GDM1 (cell line): Measurements from ENCODE around the gene CBX1.
A peak's percentile ranks its signal among the peaks of the same experiment; 100 is the strongest.
"Not testable (repeated sequence)": the region's sequence is repeated elsewhere in the genome, so short reads cannot be mapped to it uniquely, and the experiment has no call there.

Source experiments
- DNase-seq: peaks from one replicate; lab custom pipeline; 2025; lab: John Stamatoyannopoulos, UW

CBX1 gene

DNA sequence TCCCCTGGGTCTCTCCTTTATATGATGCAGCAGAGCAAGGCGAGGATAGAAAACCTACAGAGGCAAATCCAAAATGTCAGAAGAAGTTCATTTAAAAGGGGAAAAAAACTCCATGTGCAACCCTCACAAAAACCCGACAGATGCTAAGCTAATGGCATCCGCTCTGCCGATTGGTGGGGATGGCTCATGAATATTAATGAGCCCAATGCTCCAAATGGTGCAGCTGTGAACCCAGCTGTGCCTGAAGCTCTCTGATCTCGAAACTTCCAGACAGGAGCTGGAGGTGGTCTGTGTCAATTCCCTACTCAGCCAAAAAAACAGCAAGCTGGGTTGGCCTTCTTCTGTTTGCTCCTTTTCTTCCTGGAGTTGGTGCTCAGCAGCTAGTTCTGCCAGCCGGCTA lies 21.8 kb upstream of the CBX1 start:
- DNase-seq: no peak

DNA sequence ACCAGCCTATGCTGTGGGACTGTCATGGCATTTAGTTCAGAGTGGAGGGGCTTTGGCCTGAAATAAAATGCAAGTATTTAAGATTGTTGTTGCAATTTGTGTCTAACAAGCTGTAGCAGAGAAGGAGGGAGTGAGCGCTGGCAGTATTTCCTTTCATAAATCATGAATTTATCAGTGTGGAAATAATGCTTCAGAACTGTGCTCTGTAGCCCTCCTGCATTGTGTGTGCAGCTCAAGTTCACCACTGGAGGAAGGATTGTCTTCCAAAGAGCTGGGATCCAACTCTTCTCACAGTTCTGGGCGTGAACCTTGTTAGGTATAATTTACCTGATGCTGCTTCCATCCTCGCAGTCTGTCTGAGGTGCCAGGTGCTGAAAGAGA lies 21.4 kb upstream of the CBX1 start:
- no peak for DNase-seq

DNA sequence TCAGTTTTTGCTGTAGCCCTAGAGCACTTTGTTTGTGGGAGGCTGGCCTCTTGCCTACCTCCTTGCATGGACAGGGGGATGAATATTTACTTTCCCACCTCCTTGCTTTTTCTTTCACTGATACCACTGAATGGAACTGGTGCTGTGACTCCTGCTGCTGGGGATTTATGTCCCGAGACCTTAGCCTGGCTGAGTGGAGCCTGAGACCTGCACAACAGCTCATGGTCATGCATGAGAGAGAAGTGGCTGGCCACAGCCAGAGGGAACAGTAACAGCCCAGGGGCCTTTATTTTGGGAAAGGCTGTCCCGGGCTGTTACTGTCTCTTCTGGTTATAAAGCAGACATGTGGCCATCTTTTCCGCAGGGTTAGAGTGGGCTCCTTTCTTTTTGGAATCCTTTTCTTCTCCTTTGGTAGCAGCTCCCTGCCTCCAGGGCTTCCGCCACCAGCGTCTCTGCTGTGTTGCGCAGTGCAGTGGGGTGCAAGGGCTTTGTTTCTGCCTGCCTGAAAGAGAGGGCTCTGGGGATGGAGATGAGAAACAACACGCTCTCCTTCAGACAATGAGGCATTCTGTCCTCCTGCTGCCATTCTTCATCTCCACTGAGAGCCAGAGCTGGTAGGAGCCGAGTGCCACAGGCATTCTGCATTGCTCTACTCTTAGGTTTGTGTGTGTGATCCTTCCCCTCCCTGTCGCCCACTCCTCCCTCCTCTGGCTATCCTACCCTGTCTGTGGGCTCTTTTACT lies 20.8 kb upstream of the CBX1 start:
- DNase-seq: no peak

- DNase-seq: no peak
Measured at GRCh38 chr17:48113201-48113676, 12.0 kb upstream of the CBX1 start.

- no peak for DNase-seq
Measured at GRCh38 chr17:48111937-48112241, 10.6 kb upstream of the CBX1 start.

DNA sequence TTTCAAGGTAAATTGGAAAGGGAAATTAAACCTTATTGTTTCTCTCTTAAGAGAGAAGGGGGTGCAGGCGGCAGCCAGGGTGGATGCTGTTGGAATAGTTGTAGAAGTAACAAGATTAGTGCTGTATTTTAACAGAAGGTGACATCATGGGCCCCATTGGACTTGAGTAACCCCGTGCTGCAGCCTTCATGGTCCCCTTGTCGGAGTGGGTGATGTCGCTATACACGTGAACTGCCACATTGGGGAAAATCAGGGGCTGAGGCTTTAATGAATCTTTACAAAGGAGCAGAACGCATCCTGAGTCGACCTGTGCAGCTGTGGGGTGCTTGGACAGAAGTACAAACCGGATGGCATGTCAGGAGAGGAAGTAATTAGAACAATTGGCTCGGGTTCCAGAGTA lies 9.5 kb upstream of the CBX1 start:
- DNase-seq: no peak

DNA sequence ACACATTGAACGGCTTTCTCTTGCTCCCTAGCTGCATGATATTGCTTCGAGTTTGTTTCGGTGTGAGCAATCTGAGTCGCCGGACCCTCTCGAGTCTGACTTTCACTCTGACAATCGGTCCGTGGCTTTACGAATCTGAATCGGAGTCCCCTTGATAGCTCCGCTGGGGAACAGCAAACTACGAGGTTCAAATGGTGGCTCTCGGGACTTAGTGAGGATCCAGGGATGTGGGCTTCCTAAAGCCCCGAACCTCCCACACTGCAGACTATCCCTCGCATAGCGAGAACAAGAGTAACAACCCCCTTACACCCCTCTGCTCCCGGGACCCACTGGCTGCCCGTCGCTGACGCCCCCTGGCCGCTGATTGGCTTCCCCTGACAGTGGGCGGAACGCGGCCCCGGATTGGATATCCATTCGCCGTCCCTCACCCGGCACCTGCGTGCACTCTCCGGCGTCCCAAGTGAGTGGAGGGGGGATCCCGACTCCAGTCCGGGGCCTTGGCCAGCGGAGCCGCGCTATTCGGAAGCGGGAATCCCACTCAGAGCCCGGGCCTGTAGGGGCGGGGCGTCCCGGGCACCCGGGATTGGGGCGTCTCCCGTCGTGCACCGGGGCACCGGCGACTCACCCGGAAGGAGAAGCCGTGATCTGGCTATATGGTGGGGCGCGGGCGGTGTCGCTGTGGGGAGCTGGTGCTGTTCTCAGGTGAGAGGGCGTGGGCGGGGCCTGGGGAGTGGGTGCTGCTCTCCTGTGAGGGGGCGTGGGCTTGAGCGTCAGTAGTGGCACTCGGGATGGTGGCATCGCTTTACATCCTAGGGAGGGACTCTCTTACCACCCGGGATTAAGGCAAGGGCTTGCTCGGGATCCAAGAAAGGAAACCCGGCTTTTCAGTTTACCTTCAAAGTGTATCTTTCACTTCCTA lies 6.1 kb upstream of the CBX1 start, which contains the start of gene SNX11:
TSS of gene SNX11 (plus strand) at position 630 of the 919 bp plus-strand sequence. CDS start 4,278 bp downstream, outside the sequence.
- DNase-seq: peak; percentile 65

DNA sequence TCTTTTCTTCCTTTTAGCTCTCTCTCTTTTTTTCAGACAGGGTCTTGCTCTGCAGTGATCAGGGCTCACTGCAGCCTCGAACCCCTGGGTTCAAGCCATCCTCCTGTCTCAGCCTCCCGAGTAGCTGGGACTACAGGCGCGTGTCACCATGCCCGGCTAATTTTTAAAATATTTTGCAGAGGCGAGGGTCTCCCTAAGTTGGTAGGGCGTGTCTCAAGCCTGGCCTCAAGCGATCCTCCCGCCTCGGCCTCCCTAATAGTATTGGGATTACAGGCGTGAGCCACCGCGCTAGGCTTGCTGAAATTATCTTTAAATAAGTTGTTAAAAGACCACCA lies 5.5 kb upstream of the CBX1 start:
- DNase-seq: no peak

DNA sequence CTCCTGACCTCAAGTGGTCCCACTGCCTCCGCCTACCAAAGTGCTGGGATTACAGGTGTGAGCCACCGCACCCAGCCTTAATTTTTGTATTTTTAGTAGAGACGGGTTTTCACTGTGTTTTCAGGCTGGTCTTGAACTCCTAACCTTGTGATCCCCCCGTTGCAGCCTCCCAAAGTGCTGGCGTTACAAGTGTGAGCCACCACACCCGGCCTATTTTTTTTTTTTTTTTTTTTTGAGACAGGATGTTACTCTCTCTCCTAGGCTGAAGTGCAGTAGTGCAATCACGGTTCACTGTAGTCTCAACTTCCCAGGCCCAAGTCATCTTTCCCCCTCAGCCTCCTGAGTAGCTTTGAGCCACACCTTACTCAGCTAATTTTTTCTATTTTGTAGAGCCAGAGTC lies 3.2 kb upstream of the CBX1 start:
- no peak for DNase-seq

DNA sequence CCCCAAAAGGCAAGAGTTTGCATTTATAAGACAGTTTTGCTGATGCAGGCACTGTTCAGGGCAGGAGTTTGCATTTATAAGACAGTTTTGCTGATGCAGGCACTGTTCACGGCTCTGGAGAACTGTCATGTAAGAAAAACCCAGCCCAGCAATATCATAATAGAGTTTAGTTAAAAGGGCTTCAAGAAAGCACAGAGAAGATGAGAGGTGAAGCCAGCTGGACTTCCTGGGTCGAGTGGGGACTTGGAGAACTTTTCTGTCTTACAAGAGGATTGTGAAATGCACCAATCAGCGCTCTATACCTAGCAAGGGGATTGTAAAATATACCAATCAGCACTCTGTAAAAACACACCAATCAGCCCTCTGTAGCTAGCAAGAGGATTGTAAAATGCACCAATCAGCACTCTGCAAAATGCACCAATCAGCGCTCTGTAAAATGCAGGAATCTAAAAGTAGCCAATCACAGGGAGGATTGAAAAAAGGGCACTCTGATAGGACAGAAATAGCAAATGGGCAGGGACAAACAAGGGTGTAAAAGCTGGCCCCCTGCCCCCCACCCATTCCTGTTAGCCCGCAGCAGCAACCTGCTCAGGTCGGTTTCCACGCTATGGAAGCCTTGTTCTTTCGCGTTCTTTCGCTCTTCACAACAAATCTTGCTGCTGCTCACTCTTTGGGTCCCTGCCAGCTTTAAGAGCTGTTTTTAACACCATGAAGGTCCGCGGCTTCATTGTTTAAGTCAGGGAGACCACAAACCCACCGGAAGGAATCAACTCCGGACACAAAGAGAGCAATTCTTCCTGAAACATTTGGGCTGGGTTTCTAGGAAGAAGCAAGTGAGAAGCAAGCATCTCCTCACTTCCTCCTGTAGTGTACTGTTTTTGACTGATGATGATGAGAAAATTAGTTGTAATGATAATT lies 1.8 kb upstream of the CBX1 start:
- peak; percentile 87 for DNase-seq

DNA sequence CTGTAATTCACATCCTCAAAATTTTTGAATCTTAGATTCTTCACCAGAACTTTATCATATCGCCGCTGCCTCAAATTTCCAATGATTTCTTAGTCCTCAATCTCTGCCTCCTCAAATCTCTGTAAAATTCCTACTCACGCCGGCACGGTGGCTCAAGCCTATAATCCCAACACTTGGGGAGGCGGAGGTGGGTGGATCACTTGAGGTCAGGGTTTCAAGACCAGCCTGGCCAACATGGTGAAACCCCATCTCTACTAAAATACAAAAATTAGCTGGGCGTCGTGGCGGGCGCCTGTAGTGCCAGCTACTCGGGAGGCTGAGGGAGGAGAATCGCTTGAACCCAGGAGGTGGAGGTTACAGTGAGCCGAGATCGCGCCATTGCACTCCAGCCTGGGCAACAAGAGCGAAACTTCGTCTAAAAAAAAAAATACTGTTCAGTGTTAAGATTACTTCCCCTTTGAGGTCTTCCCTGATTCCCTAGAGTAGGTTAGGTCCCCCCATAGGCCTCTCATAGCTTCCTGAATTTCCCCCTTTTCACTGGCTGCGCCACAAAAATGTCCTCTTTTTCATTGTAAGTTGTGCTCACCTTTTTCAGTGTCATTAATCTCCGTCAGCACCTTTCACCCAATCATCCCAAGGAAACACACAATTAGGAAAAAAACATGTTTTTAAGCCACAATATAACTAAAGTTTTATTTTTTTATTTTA lies 919 bp upstream of the CBX1 start:
- no peak for DNase-seq

GRCh38 chr17:48100591-48101011 lies 677 bp downstream of the CBX1 start:
- DNase-seq: no peak

- DNase-seq: no peak
Measured at GRCh38 chr17:48100160-48100559, 1.1 kb downstream of the CBX1 start.

DNA sequence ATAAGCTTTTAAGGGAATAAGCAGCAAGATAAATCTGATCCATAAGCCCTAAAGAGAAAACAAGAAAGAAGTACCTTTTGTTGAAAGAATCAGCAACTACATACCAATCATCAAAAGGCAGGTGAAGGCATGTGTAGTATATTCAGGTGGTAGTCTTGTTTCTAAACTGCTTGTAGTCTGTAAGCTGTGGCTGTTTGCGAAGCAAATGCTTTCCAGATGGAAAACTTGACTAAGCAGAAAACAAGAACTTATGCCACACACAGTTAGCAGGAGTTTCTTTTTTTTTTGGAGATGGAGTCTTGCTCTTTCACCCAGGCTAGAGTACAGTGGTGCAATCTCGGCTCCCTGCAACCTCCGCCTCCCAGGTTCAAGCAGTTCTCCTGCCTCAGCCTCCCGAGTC lies 5.7 kb downstream of the CBX1 start:
- no peak for DNase-seq

GRCh38 chr17:48093341-48094045 lies 7.8 kb downstream of the CBX1 start:
- no peak for DNase-seq

GRCh38 chr17:48084932-48085331 lies 16.3 kb downstream of the CBX1 start:
- no peak for DNase-seq

DNA sequence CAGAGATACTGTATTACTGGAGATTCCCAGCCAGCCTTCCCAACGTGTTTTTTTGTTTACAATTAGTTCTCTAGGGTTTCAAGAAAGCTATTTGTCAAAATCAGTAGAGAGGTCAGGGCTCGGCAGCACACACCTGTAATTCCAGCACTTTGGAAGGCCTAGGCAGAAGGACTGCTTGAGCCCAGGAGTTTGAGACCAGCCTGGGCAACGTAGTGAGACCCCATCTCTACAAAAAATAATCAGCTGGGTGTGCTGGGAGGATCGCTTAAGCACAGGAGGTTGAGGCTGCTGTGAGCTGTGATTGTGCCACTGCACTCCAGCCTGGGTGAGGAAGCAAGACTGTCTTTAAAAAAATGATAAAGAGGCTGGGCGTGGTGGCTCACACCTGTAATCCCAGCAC lies 19.4 kb downstream of the CBX1 start:
- no peak for DNase-seq

- not testable (repeated sequence) for DNase-seq
Measured at GRCh38 chr17:48077152-48077551, 24.1 kb downstream of the CBX1 start.

DNA sequence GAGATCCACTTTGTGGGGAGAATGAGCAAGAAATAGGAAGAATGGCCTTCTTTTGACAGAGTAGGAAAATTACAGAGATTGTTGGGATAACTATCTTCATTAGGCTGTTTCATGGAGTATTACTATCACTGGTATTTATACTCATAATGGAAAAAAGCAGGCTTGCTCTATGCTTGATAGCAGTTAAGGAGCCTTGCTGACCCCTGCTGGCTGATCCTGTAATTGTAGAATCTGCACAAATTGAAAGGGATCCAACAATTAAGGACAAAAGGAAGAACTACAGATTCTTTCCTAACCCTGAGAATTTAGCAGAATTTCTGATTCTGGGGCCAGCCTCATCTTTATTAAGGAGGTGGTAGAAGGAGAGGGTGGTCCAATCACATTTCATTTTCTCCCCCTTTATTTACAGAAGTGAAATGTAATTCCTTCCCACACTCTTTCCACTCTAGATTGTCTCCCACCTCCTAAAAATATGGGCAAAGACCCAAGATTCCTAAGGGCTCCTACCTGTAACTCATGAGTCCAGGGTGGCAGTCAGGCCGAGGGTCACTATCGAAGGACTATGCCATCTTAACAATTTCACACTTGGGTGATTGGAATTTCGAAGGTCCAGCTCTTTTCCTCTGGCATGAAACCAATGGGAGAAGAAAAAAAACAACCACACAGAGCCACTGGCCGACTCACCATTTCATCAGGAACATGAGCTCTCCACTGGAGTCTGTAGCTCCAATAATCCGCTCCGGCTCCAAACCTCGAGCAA lies 26.8 kb downstream of the CBX1 start:
- DNase-seq: peak; percentile 48

DNA sequence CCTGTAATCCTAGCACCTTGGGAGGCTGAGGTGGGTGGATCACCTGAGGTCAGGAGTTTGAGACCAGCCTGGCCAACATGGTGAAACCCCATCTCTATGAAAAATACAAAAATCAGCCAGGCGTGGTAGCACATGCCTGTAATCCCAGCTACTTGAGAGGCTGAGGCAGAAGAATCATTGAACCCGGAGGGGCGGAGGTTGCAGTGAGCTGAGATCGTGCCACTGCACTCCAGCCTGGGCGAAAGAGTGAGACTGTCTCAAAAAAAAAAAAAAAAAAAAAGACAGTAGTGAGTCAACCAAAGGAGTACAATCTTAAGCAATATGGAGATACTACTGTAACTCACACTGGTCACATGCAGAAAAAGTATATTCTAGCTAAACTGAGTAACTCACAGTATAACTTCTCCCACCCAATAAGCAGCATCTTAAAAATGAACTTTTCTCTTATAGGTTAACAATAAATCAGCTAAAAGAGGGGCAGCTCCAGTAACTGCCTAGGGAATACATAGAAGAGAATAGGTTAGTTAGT lies 27.6 kb downstream of the CBX1 start:
- DNase-seq: not testable (repeated sequence)
